Progenitor cell of endocrine pancreas (in vitro differentiated cells): Measurements from ENCODE around the gene DGKB. TPM values are rescaled to one million over a fixed set of nuclear protein-coding genes. Genes with fewer than 3 reads are reported as not detected.

Experiments used
- DNase-seq: peaks from one replicate; pipeline ENCODE4 v3.0.0; 2021; ENCODE audit warnings: low spot score; ENCODE audit not compliant: unreplicated experiment
- H3K27ac Mint-ChIP-seq: 2 replicates; pipeline ENCODE4 v1.8.0; 2021; ENCODE audit warnings: mild to moderate bottlenecking, moderate library complexity, mixed read lengths
- H3K27me3 Mint-ChIP-seq: 2 replicates; pipeline ENCODE4 v1.8.0; 2021; ENCODE audit warnings: mixed read lengths
- H3K36me3 Mint-ChIP-seq: 2 replicates; pipeline ENCODE4 v1.8.0; 2022; ENCODE audit warnings: mixed read lengths; ENCODE audit not compliant: insufficient read depth
- H3K4me1 Mint-ChIP-seq: 2 replicates; pipeline ENCODE4 v1.8.0; 2021; ENCODE audit warnings: low read depth, mixed read lengths
- H3K4me3 Mint-ChIP-seq: 2 replicates; pipeline ENCODE4 v1.8.0; 2021; ENCODE audit warnings: low read depth, mild to moderate bottlenecking, moderate library complexity, mixed read lengths
- H3K9me3 Mint-ChIP-seq: 2 replicates; pipeline ENCODE4 v1.8.0; 2021; ENCODE audit warnings: low read depth, mixed read lengths
- CTCF ChIP-seq: fragments of 200-600 bp; sonication (generic); IDR thresholded peaks from one replicate; pipeline ENCODE4 v1.5.0; 2021; ENCODE audit warnings: antibody characterized with exemption, mild to moderate bottlenecking; ENCODE audit not compliant: unreplicated experiment
- total RNA-seq: library from RNA; stranded (reverse); gene quantifications from 2 replicates; pipeline ENCODE4 v1.2.1, GENCODE V29; 2021

DGKB gene
- total RNA-seq, 1 donor from 2014 or later = 0.74 TPM

GRCh38 chr7:14598978-14599377, 303.6 kb downstream of the DGKB start:
- Mint-ChIP-seq H3K4me3 (no peak overlapping the region), H3K36me3 (no peaks in the 10 kb centered on the region), H3K4me1 (no peaks in the 10 kb centered on the region), H3K9me3 (peaks cover 4% of the 10 kb centered on the region), H3K27ac (no peak overlapping the region), H3K27me3 (no peaks in the 10 kb centered on the region)
- DNase-seq = no peak
- no peak for TF ChIP-seq CTCF

- Mint-ChIP-seq H3K27me3 (no peaks in the 10 kb centered on the region), H3K27ac (no peak overlapping the region), H3K4me1 (no peaks in the 10 kb centered on the region), H3K9me3 (peaks cover 4% of the 10 kb centered on the region), H3K36me3 (no peaks in the 10 kb centered on the region), H3K4me3 (no peak overlapping the region)
- TF ChIP-seq CTCF = no peak
- DNase-seq = no peak
Measured at GRCh38 chr7:14596421-14596820, 306.1 kb downstream of the DGKB start.

- Mint-ChIP-seq H3K36me3 (peaks cover 3% of the 10 kb centered on the region), H3K4me3 (no peak overlapping the region), H3K27me3 (no peaks in the 10 kb centered on the region), H3K4me1 (no peaks in the 10 kb centered on the region), H3K9me3 (peaks cover 21% of the 10 kb centered on the region), H3K27ac (no peak overlapping the region)
- TF ChIP-seq CTCF = no peak
- no peak for DNase-seq
Measured at GRCh38 chr7:14590206-14590605, 312.3 kb downstream of the DGKB start.

GRCh38 chr7:14585232-14585631, 317.3 kb downstream of the DGKB start:
- TF ChIP-seq CTCF = no peak
- H3K27me3 Mint-ChIP-seq = no peaks in the 10 kb centered on the region
- peaks cover 26% of the 10 kb centered on the region for H3K9me3 Mint-ChIP-seq
- peaks cover 15% of the 10 kb centered on the region for H3K4me1 Mint-ChIP-seq
- peaks cover 3% of the 10 kb centered on the region for H3K36me3 Mint-ChIP-seq
- H3K27ac Mint-ChIP-seq = no peak overlapping the region
- DNase-seq = no peak
- H3K4me3 Mint-ChIP-seq = no peak overlapping the region

- Mint-ChIP-seq H3K27ac (no peak overlapping the region), H3K27me3 (no peaks in the 10 kb centered on the region), H3K4me3 (no peak overlapping the region), H3K4me1 (peaks cover 15% of the 10 kb centered on the region), H3K9me3 (peaks cover 24% of the 10 kb centered on the region), H3K36me3 (peaks cover 3% of the 10 kb centered on the region)
- no peak for TF ChIP-seq CTCF
- no peak for DNase-seq
Measured at GRCh38 chr7:14583518-14583917, 319.0 kb downstream of the DGKB start.
